H1 (cell line): ENCODE results near the gene CLIC3. TPM values are rescaled to one million over a fixed set of nuclear protein-coding genes. Genes with fewer than 3 reads are reported as not detected.

ENCODE experiments used
- CTCF ChIA-PET: fragments of 300-600 bp; sonication (Branson Sonifier 250); formaldehyde crosslinking; loops from one replicate; lab custom pipeline; 2021; ENCODE audit not compliant: partially characterized antibody; lab: Charles Lee
- POLR2A ChIA-PET: fragments of 300-600 bp; sonication (Branson Sonifier 250); formaldehyde crosslinking; loops from one replicate; lab custom pipeline; 2021; ENCODE audit warnings: inconsistent platforms; ENCODE audit not compliant: partially characterized antibody; lab: Charles Lee
- DNase-seq, 2 experiments: peaks; one replicate each; pipeline versions ENCODE4 v3.0.0 to v3.0.0-alpha.2; 2010 to 2022; ENCODE audit warnings: low spot score in 2 of 2, low read depth in 1 of 2, mixed read lengths in 1 of 2
- FAIRE-seq: peaks from 2 replicates; lab custom pipeline; 2011; peaks lifted over from hg19 to GRCh38; lab: Jason Lieb, UNC
- H2AFZ ChIP-seq: 2 replicates; pipeline ENCODE4 v1.8.1; 2012; ENCODE audit warnings: low read length, inconsistent platforms
- H2AK5ac ChIP-seq: 2 replicates; pipeline ENCODE4 v1.6.1; 2013; ENCODE audit warnings: low read depth, low read length
- H2BK120ac ChIP-seq: replicated peaks from 2 replicates; pipeline ENCODE3; 2013; ENCODE audit warnings: low read depth, low read length, inconsistent platforms
- H2BK12ac ChIP-seq: 2 replicates; pipeline ENCODE4 v1.6.1; 2013; ENCODE audit warnings: low read depth, low read length
- H2BK15ac ChIP-seq: 2 replicates; pipeline ENCODE4 v1.6.1; 2013; ENCODE audit warnings: low read length
- H2BK20ac ChIP-seq: 2 replicates; pipeline ENCODE4 v1.6.1; 2013; ENCODE audit warnings: low read length
- H2BK5ac ChIP-seq: 2 replicates; pipeline ENCODE4 v1.6.1; 2013; ENCODE audit warnings: low read depth, low read length
- H3K14ac ChIP-seq: 2 replicates; pipeline ENCODE4 v1.6.1; 2013; ENCODE audit warnings: inconsistent platforms; ENCODE audit not compliant: insufficient read length
- H3K18ac ChIP-seq: 2 replicates; pipeline ENCODE4 v1.6.1; 2013; ENCODE audit warnings: low read length; ENCODE audit errors: extremely low read depth
- H3K23ac ChIP-seq: 2 replicates; pipeline ENCODE4 v1.6.1; 2013; ENCODE audit warnings: inconsistent platforms; ENCODE audit not compliant: insufficient read length
- H3K23me2 ChIP-seq: 2 replicates; pipeline ENCODE4 v1.6.1; 2013; ENCODE audit warnings: low read depth, low read length
- H3K27ac ChIP-seq: 2 replicates; pipeline ENCODE4 v1.6.1; 2011; ENCODE audit warnings: low read depth, low read length, inconsistent platforms
- H3K27me3 ChIP-seq, 4 experiments: replicated peaks in 1 of 4; 1 replicate in 1 of 4; 2 replicates in 3 of 4; pipeline versions ENCODE4 v1.6.1 to v1.8.1; 2011 to 2013; ENCODE audit warnings: low read length in 3 of 4, mild to moderate bottlenecking in 3 of 4, inconsistent platforms in 2 of 4, mixed read lengths in 2 of 4, moderate library complexity in 1 of 4; ENCODE audit not compliant: control insufficient read depth in 3 of 4, insufficient read depth in 3 of 4; ENCODE audit errors: extremely low read depth in 1 of 4
- H3K36me3 ChIP-seq, 4 experiments: 2 replicates each; pipeline versions ENCODE4 v1.6.1 to v1.8.1; 2011 to 2013; ENCODE audit warnings: mild to moderate bottlenecking in 4 of 4, low read length in 3 of 4, moderate library complexity in 2 of 4, control low read depth in 1 of 4, inconsistent platforms in 1 of 4; ENCODE audit not compliant: insufficient read depth in 4 of 4, control insufficient read depth in 2 of 4
- H3K4ac ChIP-seq: replicated peaks from 2 replicates; pipeline ENCODE3; 2013; ENCODE audit warnings: low read length, low read depth, mixed read lengths, inconsistent platforms; ENCODE audit not compliant: insufficient read length
- H3K4me1 ChIP-seq, 4 experiments: replicated peaks in 1 of 4; 1 replicate in 1 of 4; 2 replicates in 3 of 4; pipeline versions ENCODE4 v1.6.1 to v1.8.1; 2011 to 2013; ENCODE audit warnings: low read length in 3 of 4, inconsistent platforms in 2 of 4, mixed read lengths in 1 of 4; ENCODE audit not compliant: insufficient read depth in 4 of 4, control insufficient read depth in 3 of 4
- H3K4me2 ChIP-seq, 2 experiments: 2 replicates each; pipeline versions ENCODE4 v1.6.1 to v1.8.1; 2011 to 2013; ENCODE audit warnings: low read depth in 2 of 2, low read length in 2 of 2, control low read depth in 1 of 2, inconsistent platforms in 1 of 2, mild to moderate bottlenecking in 1 of 2; ENCODE audit not compliant: insufficient read depth in 1 of 2
- H3K4me3 ChIP-seq, 4 experiments: fragments of 200-600, 300-600 bp in 1 of 4; sonication (generic), shearing (Covaris generic), sonication (Bioruptor Twin) in 1 of 4; 2 replicates each; pipeline versions ENCODE4 v1.5.1 to v1.8.1; 2011 to 2016; ENCODE audit warnings: low read length in 4 of 4, low read depth in 3 of 4, control low read depth in 2 of 4, inconsistent platforms in 2 of 4, mild to moderate bottlenecking in 2 of 4, mixed read lengths in 1 of 4, moderate library complexity in 1 of 4; ENCODE audit not compliant: insufficient read depth in 2 of 4; ENCODE audit errors: extremely low read depth in 1 of 4
- H3K56ac ChIP-seq: replicated peaks from 2 replicates; pipeline ENCODE3; 2013; ENCODE audit warnings: low read depth, mild to moderate bottlenecking, mixed read lengths, low read length, inconsistent platforms; ENCODE audit not compliant: insufficient read length
- H3K79me1 ChIP-seq: 2 replicates; pipeline ENCODE4 v1.6.1; 2013; ENCODE audit warnings: low read depth, low read length, control low read depth
- H3K79me2 ChIP-seq, 2 experiments: 2 replicates each; pipeline versions ENCODE4 v1.6.1 to v1.8.1; 2012 to 2013; ENCODE audit warnings: low read length in 2 of 2, mild to moderate bottlenecking in 2 of 2, inconsistent platforms in 1 of 2; ENCODE audit not compliant: insufficient read depth in 2 of 2, control insufficient read depth in 1 of 2
- H3K9ac ChIP-seq, 4 experiments: replicated peaks in 1 of 4; 1 replicate in 1 of 4; 2 replicates in 3 of 4; pipeline versions ENCODE4 v1.6.1 to v1.8.1; 2011 to 2013; ENCODE audit warnings: low read depth in 3 of 4, low read length in 3 of 4, control low read depth in 2 of 4, mild to moderate bottlenecking in 2 of 4, moderate library complexity in 2 of 4, inconsistent platforms in 1 of 4; ENCODE audit errors: extremely low read depth in 1 of 4
- H3K9me3 ChIP-seq, 2 experiments: 2 replicates each; pipeline versions ENCODE4 v1.6.1 to v1.8.1; 2012 to 2013; ENCODE audit warnings: mild to moderate bottlenecking in 2 of 2, moderate library complexity in 2 of 2, control low read depth in 1 of 2, inconsistent platforms in 1 of 2, low read depth in 1 of 2, low read length in 1 of 2, mixed read lengths in 1 of 2; ENCODE audit not compliant: insufficient read depth in 2 of 2
- H4K20me1 ChIP-seq, 2 experiments: replicated peaks in 1 of 2; 2 replicates each; pipeline versions ENCODE3 to v1.8.1; 2011 to 2013; ENCODE audit warnings: inconsistent platforms in 2 of 2, low read length in 2 of 2, mild to moderate bottlenecking in 1 of 2; ENCODE audit not compliant: insufficient read depth in 2 of 2, control insufficient read depth in 1 of 2
- H4K5ac ChIP-seq: 2 replicates; pipeline ENCODE4 v1.6.1; 2013; ENCODE audit warnings: low read length, low read depth, mixed read lengths, inconsistent platforms; ENCODE audit not compliant: insufficient read length
- H4K8ac ChIP-seq: 2 replicates; pipeline ENCODE4 v1.8.0; 2013; ENCODE audit warnings: mild to moderate bottlenecking, moderate library complexity, low read length, inconsistent platforms; ENCODE audit not compliant: insufficient read depth; ENCODE audit errors: extremely low read depth
- H4K91ac ChIP-seq: replicated peaks from 2 replicates; pipeline ENCODE3; 2013; ENCODE audit warnings: low read length, mixed read lengths, inconsistent platforms; ENCODE audit not compliant: insufficient read length
- CBX8 ChIP-seq: fragments of 300-800, 300-1000 bp; sonication (generic); IDR thresholded peaks from 2 replicates; pipeline ENCODE4 v1.7.1; 2016; ENCODE audit warnings: low read depth, low read length, borderline replicate concordance
- FOSL1 ChIP-seq: IDR thresholded peaks from 2 replicates; pipeline ENCODE4 v1.6.1; 2011; ENCODE audit warnings: mild to moderate bottlenecking, low read depth, low read length, moderate library complexity; ENCODE audit not compliant: insufficient read depth
- JUN ChIP-seq: IDR thresholded peaks from 2 replicates; pipeline ENCODE4 v1.6.1; 2011; ENCODE audit warnings: low read depth, mild to moderate bottlenecking, improper control_type of control experiment, low read length
- MAX ChIP-seq: IDR thresholded peaks from 2 replicates; pipeline ENCODE4 v1.6.1; 2012; ENCODE audit warnings: inconsistent platforms
- NANOG ChIP-seq: IDR thresholded peaks from 2 replicates; pipeline ENCODE4 v1.6.1; 2011; ENCODE audit warnings: low read length, low read depth, mild to moderate bottlenecking, inconsistent platforms; ENCODE audit not compliant: insufficient read depth, poor library complexity, severe bottlenecking
- PHF8 ChIP-seq: fragments of 200-600 bp; sonication (generic); conservative IDR thresholded peaks from 2 replicates; pipeline ENCODE4 v1.7.1; 2012; ENCODE audit warnings: low read depth, mild to moderate bottlenecking, inconsistent platforms, low read length, moderate library complexity
- POLR2A ChIP-seq, 2 experiments: IDR thresholded peaks; 1 replicate in 1 of 2; 2 replicates in 1 of 2; pipeline ENCODE4 v1.6.1; 2011; ENCODE audit warnings: low read depth in 2 of 2, low read length in 2 of 2, mild to moderate bottlenecking in 2 of 2; ENCODE audit errors: control extremely low read depth in 1 of 2
- POLR2AphosphoS5 ChIP-seq: IDR thresholded peaks from 2 replicates; pipeline ENCODE4 v1.6.1; 2011; ENCODE audit warnings: low read depth, low read length
- ZNF274 ChIP-seq: IDR thresholded peaks from 2 replicates; pipeline ENCODE4 v1.7.0; 2012; ENCODE audit warnings: low read length, borderline replicate concordance; ENCODE audit errors: extremely low read depth
- WGBS, 2 experiments: shearing (Covaris generic) in 1 of 2; methylation state at CpG; one replicate each; pipeline versions ENCODE4 v1.1.6 to v1.1.7; 2013 to 2015; ENCODE audit warnings: low lambda C conversion rate in 2 of 2, mixed read lengths in 2 of 2, inconsistent platforms in 1 of 2, low coverage in 1 of 2, missing lambda C conversion rate in 1 of 2; ENCODE audit not compliant: insufficient replicate concordance in 2 of 2, insufficient coverage in 1 of 2, insufficient read length in 1 of 2; ENCODE audit errors: extremely low coverage in 1 of 2, missing lambda C conversion rate in 1 of 2; 5-methylcytosine and 5-hydroxymethylcytosine counted together
- polyA plus RNA-seq, 7 experiments: library from polyadenylated mRNA; depleted of rRNA in 3 of 7; stranded (reverse) in 5 of 7; unstranded in 2 of 7; fragments of >200 nt in 5 of 7; fragments of 200-250 nt in 2 of 7; gene quantifications; 1 replicate in 5 of 7; 2 replicates in 1 of 7; 4 replicates in 1 of 7; pipeline versions ENCODE4 v1.2.1 to v1.2.3, GENCODE V29; 2011 to 2013; ENCODE audit warnings: missing spikeins in 2 of 7, mixed read lengths in 2 of 7
- total RNA-seq: library from RNA; stranded (reverse); fragmentation: NEBNext Ultra II Directional; extraction: Animal tissue kit (Norgen Biotek cat#: 25700); gene quantifications from 2 replicates; pipeline ENCODE4 v1.2.1, GENCODE V29; 2021
- TF ChIP-seq, protein P1 (sequence below): IDR thresholded peaks from 2 replicates; pipeline ENCODE4 v1.6.1; 2011; ENCODE audit warnings: low read depth, mild to moderate bottlenecking, low read length; ENCODE audit not compliant: insufficient read depth

The CLIC3 gene
- total and polyA plus RNA-seq, 2 of the 8 experiments (the other 6 are each of a cell fraction or from before 2014, with no cell fraction given): 0.12 TPM; not detected in 1

DNA sequence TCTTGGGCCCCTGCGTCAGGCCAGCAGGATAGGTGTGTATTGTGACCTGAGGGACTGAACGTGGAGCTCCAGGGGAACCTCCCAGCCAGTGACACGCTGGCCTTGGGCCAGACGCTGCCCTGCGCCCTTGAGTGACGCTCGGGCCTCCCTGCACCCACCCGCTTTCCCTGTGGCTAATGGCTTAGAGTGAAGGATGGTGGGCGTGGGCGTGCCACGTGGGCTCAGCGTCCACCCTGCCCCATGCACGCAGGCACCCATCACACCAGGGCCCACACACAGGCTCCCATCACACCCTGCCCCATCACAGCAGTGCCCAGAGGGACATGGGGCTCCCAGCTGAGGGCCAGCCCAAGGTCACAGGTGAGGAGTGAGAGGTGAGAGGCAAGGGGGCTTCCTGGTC, 40.7 kb upstream of the CLIC3 start:
- no peak overlapping the region for H3K27ac ChIP-seq
- H2BK20ac ChIP-seq: no peak overlapping the region
- peaks cover 2 to 5% of the 10 kb centered on the region in 2 experiments for H4K20me1 ChIP-seq
- ChIA-PET CTCF (interaction anchor here (0.7 to 4.2 kb wide), 16 partner anchors 8 to 198 kb away, joined by 3 to 65 read pairs (median 16); partner anchors contain the start of genes ABCA2, CLIC3, PTGDS and SAPCD2), POLR2A (interaction anchor here (1.0 to 1.8 kb wide), 2 partner anchors 10 to 27 kb away, joined by 3 to 5 read pairs; no protein-coding TSS in a partner anchor)
- no peaks in the 10 kb centered on the region for H3K23me2 ChIP-seq
- H3K79me1 ChIP-seq: no peaks in the 10 kb centered on the region
- no peak overlapping the region for H2AFZ ChIP-seq
- 89% methylated on average over 10 of the region's 13 CpGs; no CpG with 5 or more reads in 1 of the 2 experiments for WGBS, 2 experiments
- H3K56ac ChIP-seq: no peak overlapping the region
- no peak overlapping the region for H2AK5ac ChIP-seq
- no peak overlapping the region for H3K23ac ChIP-seq
- no peak overlapping the region for H3K4ac ChIP-seq
- H4K8ac ChIP-seq: no peak overlapping the region
- DNase-seq (no peak), FAIRE-seq (no peak)
- H3K4me2 ChIP-seq: no peak overlapping the region
- H3K14ac ChIP-seq: no peak overlapping the region
- no peak overlapping the region for H3K18ac ChIP-seq
- no peak overlapping the region for H2BK15ac ChIP-seq
- no peak for TF ChIP-seq PHF8
- no peak for TF ChIP-seq POLR2AphosphoS5
- TF ChIP-seq, protein P1, sequence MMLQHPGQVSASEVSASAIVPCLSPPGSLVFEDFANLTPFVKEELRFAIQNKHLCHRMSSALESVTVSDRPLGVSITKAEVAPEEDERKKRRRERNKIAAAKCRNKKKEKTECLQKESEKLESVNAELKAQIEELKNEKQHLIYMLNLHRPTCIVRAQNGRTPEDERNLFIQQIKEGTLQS: no peak
- TF ChIP-seq FOSL1: no peak
- no peak for TF ChIP-seq CBX8
- TF ChIP-seq ZNF274: no peak
- TF ChIP-seq JUN: no peak
- TF ChIP-seq POLR2A (IDR thresholded peaks at IDR 0.05; ENCODE audit: control extremely low read depth in 1 of 2, low read depth in 2 of 2, low read length in 2 of 2): no peak
- no peak for TF ChIP-seq MAX
- no peak for TF ChIP-seq NANOG
- no peaks in the 10 kb centered on the region; a peak in 3 of 7 replicates for H3K27me3 ChIP-seq
- no peak overlapping the region for H2BK5ac ChIP-seq
- H4K91ac ChIP-seq: no peak overlapping the region
- H3K9ac ChIP-seq: no peak overlapping the region
- H3K79me2 ChIP-seq: no peaks in the 10 kb centered on the region
- no peak overlapping the region for H4K5ac ChIP-seq
- H2BK12ac ChIP-seq: no peak overlapping the region
- no peak overlapping the region for H3K4me3 ChIP-seq
- H3K4me1 ChIP-seq: peaks cover 0 to 2% (median 0%) of the 10 kb centered on the region in 4 experiments; a peak in 4 of 7 replicates
- H3K9me3 ChIP-seq: no peaks in the 10 kb centered on the region
- no peak overlapping the region for H2BK120ac ChIP-seq
- H3K36me3 ChIP-seq: peaks cover 0 to 3% (median 0%) of the 10 kb centered on the region in 4 experiments; a peak in 1 of 8 replicates
